Stimulated activated CD8-positive, alpha-beta memory T cell treated with anti-CD3 and anti-CD28 coated beads, Interleukin-7, amount 100 ng/mL, for 4 hours (primary cell): ENCODE measurements around the gene MEG3.

Experiments
- DNase-seq, 2 donors: peaks; one replicate each; pipeline ENCODE4 v3.0.0-alpha.2; 2020; ENCODE audit warnings: low read depth in 2 of 2

The MEG3 gene

DNA sequence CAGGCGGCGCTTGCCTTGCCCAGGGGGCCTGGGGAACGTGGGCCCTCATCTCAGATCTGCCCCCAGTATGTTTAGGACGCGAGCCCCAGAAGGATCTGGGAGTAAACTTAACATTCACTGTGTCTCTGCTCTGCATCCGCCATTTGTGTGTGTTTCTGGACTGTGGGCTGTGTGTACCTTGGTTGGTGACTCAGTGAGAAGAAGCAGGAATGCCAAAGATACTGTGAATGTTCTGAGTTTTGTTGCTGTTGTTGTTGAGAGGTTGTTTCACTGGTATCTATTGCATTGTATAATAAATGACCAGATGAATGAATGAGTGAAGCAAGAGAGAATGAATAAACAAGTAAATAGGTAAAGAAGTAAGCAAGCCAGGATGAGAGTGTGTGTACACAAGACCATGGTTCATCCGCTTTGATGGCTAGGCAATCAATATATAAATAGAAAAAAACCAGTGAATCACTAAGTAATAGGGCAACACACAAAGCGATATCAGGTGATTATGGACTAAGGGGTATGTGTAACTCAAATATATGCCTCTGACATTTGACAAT, 20.5 kb downstream of the MEG3 start:
- no peak for DNase-seq

- no peak for DNase-seq
These were observed 23.3 kb downstream of the MEG3 start for GRCh38 chr14:100849115-100849781.

GRCh38 chr14:100850841-100851585, 25.1 kb downstream of the MEG3 start:
- DNase-seq = peak; percentile 51 to 52

DNA sequence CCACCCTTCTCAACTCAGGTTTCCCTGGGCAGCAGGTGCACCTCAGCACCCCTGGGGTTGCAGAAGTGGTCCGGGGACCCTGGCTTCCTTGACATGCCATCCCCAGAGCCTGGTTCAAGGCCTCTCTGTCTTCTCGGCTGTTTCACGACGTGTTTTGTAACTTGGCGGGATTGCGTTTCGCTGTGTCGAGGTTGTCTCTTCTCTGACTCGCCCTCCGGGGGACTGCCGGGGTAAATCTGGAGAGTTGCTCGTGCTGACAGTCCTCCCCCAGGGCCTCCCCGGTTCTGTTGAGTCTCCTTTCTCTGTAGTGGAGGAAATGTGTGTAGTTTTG, 25.6 kb downstream of the MEG3 start:
- no peak for DNase-seq

DNA sequence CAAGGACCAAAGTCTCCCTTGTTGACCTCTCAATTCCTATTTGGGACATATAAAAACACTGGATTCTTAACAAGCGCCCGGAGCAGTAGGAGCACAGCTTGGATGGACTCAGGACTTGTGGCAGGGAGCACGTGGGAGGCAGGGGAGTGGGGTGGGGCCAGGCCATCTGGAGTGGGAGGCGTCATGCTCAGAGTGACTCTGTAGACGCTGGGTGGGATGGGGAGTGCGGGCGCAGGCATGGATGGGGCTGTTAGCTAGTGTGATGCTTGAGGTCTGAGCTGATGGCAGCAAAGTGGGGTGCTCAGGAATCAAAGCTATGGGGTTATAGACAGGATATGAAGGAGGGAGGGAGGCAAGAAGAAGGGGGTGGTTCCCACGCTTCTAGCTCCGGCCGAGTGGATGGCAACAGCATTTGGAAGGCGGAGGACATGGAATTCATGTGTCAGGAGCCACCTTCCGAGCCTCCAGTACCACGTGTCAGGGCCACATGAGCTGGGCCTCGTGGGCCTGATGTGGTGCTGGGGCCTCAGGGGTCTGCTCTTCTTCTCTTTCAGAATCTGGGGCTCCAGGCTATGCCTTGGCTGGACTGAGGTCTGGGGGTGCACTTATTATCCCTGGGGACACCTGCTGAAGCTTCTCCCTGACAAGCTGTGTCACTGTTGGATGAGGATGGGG, 26.2 kb downstream of the MEG3 start:
- no peak for DNase-seq

DNA sequence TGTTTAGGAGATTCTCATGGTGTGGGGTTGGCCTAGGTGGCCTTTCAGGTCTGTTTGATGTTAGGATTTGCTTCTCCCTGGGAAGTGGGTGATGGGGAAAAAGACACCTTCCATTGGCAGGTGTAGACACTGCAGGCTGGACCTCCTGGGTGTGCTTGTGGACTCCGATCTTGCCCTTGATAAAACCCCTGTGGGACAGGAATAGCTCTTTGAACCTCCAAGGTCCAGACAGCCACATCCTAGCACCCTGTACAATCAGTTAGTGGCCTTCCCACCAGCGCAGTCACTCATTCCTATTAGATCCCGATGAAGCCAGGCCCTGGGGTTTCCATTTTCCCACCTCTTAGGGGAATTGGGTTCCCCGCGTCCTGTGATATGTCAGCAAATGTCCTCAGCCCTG, 28.5 kb downstream of the MEG3 start:
- DNase-seq = no peak

- no peak for DNase-seq
These were observed 29.5 kb downstream of the MEG3 start for GRCh38 chr14:100855256-100855930.

- no peak for DNase-seq
These were observed 30.4 kb downstream of the MEG3 start for GRCh38 chr14:100856056-100856950.

GRCh38 chr14:100857233-100857922, 31.5 kb downstream of the MEG3 start:
- no peak for DNase-seq

DNA sequence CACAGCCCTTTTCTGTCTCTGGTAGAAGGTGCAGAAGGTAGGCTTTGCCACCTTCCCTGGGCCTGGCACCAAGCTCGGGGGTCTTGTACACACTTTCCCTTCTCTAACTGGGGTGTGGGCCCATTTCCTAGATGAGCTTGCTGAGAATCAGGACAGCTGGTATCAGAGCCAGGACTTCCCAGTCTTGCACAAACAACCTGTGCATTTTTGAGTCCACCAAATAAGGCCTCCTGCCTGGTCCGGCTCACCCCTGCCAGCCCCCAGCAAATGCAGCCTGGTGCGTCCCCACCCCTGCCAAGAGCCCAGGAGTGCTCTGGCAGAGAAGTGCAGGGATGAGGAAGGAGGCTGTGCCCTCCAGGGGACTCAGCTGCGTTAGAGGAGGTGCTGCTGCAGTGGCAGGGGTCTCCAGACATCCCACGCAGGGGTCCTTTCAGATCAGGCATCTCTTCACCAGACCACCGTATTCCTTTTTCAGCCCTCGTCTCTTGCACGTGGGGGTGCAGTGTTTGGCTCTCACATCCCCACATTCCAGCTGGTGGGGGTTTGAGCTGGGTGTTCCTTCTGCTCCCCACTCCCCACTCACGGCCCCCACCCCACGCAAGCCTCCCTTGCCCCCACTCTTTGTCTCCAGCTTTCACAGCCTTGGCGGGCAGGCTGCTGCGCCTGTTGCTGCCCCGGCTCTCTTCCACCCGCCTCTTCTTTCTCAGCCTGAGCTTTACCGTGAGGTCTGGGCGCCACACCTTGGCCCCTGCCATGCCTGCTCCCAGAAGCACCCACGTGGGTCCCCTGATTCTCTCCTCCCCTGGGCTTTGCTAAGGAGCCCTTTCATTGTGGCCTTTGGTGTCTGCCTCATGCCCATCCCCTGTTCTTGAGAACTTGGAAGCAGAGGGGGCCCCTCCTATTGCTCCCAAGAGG, 32.3 kb downstream of the MEG3 start:
- no peak for DNase-seq

GRCh38 chr14:100858838-100859220, 32.9 kb downstream of the MEG3 start:
- DNase-seq = no peak

GRCh38 chr14:100859781-100860180, 33.9 kb downstream of the MEG3 start:
- DNase-seq = no peak

- no peak for DNase-seq
These were observed 34.8 kb downstream of the MEG3 start for GRCh38 chr14:100860556-100861187.

DNA sequence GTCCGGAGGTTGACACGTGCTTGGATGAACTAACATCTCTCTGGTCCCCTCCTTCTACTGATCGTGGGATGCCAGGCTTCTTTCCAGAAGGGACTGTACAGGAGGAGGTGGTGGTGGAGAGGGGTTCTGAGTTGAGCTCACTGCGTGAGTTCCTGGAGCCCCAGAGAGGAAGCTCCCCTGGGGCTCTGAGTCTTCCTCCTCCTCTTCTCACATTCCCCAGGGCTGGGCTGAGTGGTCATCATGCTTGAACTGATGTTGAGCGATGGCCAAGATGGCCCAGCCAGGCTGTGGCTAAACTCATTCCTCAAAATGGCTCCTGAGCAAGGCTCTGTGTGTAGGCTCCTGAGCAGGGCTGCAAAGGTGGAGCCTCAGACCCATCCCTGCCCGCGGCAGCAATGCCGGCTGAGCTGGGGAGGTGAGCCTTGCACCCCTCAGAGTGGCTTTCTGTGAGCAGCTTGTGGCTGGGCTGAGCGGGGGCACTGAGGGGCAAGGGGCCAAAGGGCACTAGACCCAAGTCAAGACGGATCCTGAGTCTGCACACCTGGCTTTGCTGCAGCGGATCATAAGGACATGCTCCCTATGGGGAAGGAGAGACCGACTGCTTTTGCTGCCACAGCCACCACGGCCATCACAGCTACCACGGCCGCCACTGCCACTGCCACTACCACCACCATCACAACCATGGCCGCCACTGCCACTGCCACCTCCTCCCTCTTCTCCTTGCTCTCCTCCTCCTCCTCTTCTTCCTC, 35.4 kb downstream of the MEG3 start:
- DNase-seq = no peak

GRCh38 chr14:100861937-100862247, 36.0 kb downstream of the MEG3 start:
- no peak for DNase-seq

- DNase-seq = no peak
These were observed 36.4 kb downstream of the MEG3 start for GRCh38 chr14:100862277-100862676.

- DNase-seq = no peak
These were observed 36.9 kb downstream of the MEG3 start for GRCh38 chr14:100862793-100863192.

- no peak for DNase-seq
These were observed 38.3 kb downstream of the MEG3 start for GRCh38 chr14:100864206-100864605.
